Lung (tissue), 12 donors: Measurements from ENCODE around the gene S1PR3. TPM values are rescaled to one million over a fixed set of nuclear protein-coding genes. Genes with fewer than 3 reads are reported as not detected.

Experiments used
- ATAC-seq: fragments of 200-7000 bp; cut with Tn5 transposase; one replicate; pipeline ENCODE4 v1.9.1; 2020; ENCODE audit warnings: moderate number of reproducible peaks; ENCODE audit not compliant: insufficient read depth, low FRiP score
- DNase-seq, 3 donors: peaks; one replicate each; pipeline ENCODE4 v3.0.0-alpha.2; 2013 to 2017
- H3K27ac ChIP-seq, 2 donors: one replicate each; pipeline ENCODE4 v1.5.1; 2013; ENCODE audit warnings: mild to moderate bottlenecking in 2 of 2, moderate library complexity in 2 of 2, control low read depth in 1 of 2, inconsistent platforms in 1 of 2, low read depth in 1 of 2, low read length in 1 of 2
- H3K27me3 ChIP-seq, 3 donors: one replicate each; pipeline ENCODE4 v1.5.1; 2013; ENCODE audit warnings: low read length in 2 of 3; ENCODE audit not compliant: control insufficient read depth in 3 of 3, insufficient read depth in 3 of 3
- H3K36me3 ChIP-seq, 4 donors: one replicate each; pipeline ENCODE4 v1.5.1; 2013; ENCODE audit warnings: low read length in 4 of 4, mild to moderate bottlenecking in 1 of 4, moderate library complexity in 1 of 4; ENCODE audit not compliant: control insufficient read depth in 4 of 4, insufficient read depth in 4 of 4
- H3K4me1 ChIP-seq, 5 donors: one replicate each; pipeline ENCODE4 v1.5.1; 2013; ENCODE audit warnings: low read length in 5 of 5, mild to moderate bottlenecking in 2 of 5, moderate library complexity in 1 of 5; ENCODE audit not compliant: control insufficient read depth in 5 of 5, insufficient read depth in 5 of 5
- H3K4me3 ChIP-seq: one replicate; pipeline ENCODE4 v1.5.1; 2013; ENCODE audit warnings: mild to moderate bottlenecking, control low read depth, moderate library complexity
- H3K9ac ChIP-seq, 2 donors: one replicate each; pipeline ENCODE4 v1.5.1; 2013; ENCODE audit warnings: low read length in 2 of 2, control low read depth in 1 of 2; ENCODE audit not compliant: insufficient read depth in 1 of 2
- H3K9me3 ChIP-seq, 4 donors: one replicate each; pipeline ENCODE4 v1.5.1; 2013; ENCODE audit warnings: low read length in 3 of 4, mild to moderate bottlenecking in 1 of 4, moderate library complexity in 1 of 4; ENCODE audit not compliant: control insufficient read depth in 4 of 4, insufficient read depth in 3 of 4
- WGBS, 2 donors: extraction: QIAGEN DNeasy Blood & Tissue Kit; methylation state at CpG; one replicate each; pipeline ENCODE4 v1.1.7; 2013; 5-methylcytosine and 5-hydroxymethylcytosine counted together
- polyA plus RNA-seq, 2 donors: library from polyadenylated mRNA; stranded (reverse); fragments of 200-250 nt; gene quantifications; one replicate each; pipeline ENCODE4 v1.2.1, GENCODE V29; 2013
- total RNA-seq, 2 donors: library from RNA; depleted of rRNA in 1 of 2; stranded (reverse); fragments of >200 nt in 1 of 2; gene quantifications; one replicate each; pipeline ENCODE4 v1.2.1, GENCODE V29; 2014 to 2021
- TF ChIP-seq, protein P1 (sequence below): IDR thresholded peaks from 2 replicates; pipeline ENCODE4 v1.5.1; 2012; ENCODE audit warnings: mild to moderate bottlenecking; ENCODE audit errors: control extremely low read depth, extremely low read depth
- donor health status: control.
- donor health status: control.
- donor health status: Bipolar disorder and iron deficiency.
- donor health status: healthy.
- donor health status: DM: yes; HTN: yes; CAD: no.

Gene S1PR3
- total and polyA plus RNA-seq, 4 donors = 2.8 to 38.7 (median 14.3) TPM

DNA sequence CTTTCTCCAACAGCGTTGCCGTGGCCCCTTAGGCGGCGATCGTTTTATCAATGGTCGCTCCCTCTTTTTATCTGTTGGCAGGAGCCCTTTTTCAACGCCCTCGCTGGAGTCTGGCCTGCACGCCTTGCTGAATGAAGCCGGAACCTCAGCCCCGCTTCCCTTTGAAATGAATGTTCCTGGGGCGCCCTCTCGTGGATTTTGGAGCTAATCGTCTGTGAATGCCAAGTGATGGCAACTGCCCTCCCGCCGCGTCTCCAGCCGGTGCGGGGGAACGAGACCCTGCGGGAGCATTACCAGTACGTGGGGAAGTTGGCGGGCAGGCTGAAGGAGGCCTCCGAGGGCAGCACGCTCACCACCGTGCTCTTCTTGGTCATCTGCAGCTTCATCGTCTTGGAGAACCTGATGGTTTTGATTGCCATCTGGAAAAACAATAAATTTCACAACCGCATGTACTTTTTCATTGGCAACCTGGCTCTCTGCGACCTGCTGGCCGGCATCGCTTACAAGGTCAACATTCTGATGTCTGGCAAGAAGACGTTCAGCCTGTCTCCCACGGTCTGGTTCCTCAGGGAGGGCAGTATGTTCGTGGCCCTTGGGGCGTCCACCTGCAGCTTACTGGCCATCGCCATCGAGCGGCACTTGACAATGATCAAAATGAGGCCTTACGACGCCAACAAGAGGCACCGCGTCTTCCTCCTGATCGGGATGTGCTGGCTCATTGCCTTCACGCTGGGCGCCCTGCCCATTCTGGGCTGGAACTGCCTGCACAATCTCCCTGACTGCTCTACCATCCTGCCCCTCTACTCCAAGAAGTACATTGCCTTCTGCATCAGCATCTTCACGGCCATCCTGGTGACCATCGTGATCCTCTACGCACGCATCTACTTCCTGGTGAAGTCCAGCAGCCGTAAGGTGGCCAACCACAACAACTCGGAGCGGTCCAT, 10.0 kb downstream of the S1PR3 start:
- Histone ChIP-seq H3K36me3 (peaks cover 0 to 68% (median 31%) of the 10 kb centered on the region in 4 donors), H3K9ac (no peak overlapping the region), H3K27ac (no peak overlapping the region), H3K4me1 (peaks cover 2 to 62% (median 23%) of the 10 kb centered on the region in 5 donors), H3K9me3 (no peaks in the 10 kb centered on the region), H3K4me3 (no peak overlapping the region), H3K27me3 (no peaks in the 10 kb centered on the region)
- DNase-seq (peak; percentile 93 to 97 (median 95)), ATAC-seq (peak; percentile 70)
- 33 to 36% methylated on average over 52 of the region's 52 CpGs for WGBS, 2 donors
- TF ChIP-seq, protein P1, sequence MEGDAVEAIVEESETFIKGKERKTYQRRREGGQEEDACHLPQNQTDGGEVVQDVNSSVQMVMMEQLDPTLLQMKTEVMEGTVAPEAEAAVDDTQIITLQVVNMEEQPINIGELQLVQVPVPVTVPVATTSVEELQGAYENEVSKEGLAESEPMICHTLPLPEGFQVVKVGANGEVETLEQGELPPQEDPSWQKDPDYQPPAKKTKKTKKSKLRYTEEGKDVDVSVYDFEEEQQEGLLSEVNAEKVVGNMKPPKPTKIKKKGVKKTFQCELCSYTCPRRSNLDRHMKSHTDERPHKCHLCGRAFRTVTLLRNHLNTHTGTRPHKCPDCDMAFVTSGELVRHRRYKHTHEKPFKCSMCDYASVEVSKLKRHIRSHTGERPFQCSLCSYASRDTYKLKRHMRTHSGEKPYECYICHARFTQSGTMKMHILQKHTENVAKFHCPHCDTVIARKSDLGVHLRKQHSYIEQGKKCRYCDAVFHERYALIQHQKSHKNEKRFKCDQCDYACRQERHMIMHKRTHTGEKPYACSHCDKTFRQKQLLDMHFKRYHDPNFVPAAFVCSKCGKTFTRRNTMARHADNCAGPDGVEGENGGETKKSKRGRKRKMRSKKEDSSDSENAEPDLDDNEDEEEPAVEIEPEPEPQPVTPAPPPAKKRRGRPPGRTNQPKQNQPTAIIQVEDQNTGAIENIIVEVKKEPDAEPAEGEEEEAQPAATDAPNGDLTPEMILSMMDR = peak; percentile 69

DNA sequence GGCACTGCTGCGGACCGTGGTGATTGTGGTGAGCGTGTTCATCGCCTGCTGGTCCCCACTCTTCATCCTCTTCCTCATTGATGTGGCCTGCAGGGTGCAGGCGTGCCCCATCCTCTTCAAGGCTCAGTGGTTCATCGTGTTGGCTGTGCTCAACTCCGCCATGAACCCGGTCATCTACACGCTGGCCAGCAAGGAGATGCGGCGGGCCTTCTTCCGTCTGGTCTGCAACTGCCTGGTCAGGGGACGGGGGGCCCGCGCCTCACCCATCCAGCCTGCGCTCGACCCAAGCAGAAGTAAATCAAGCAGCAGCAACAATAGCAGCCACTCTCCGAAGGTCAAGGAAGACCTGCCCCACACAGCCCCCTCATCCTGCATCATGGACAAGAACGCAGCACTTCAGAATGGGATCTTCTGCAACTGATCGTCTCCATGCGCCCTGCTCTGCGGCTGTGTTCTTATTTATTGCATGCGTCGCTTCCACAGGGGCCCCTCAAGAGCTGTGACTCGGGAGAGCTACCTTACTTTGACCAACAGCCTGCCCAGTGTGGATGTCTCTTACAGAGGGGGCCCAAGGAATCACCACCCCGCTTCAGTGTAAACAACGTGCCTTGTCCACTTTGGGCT, 10.8 kb downstream of the S1PR3 start:
- Histone ChIP-seq H3K27me3 (no peaks in the 10 kb centered on the region), H3K9me3 (no peaks in the 10 kb centered on the region), H3K27ac (no peak overlapping the region), H3K4me1 (peaks cover 2 to 62% (median 17%) of the 10 kb centered on the region in 5 donors), H3K9ac (no peak overlapping the region), H3K36me3 (peaks cover 0 to 70% (median 30%) of the 10 kb centered on the region in 4 donors), H3K4me3 (no peak overlapping the region)
- TF ChIP-seq, protein P1 = no peak
- WGBS, 2 donors = 93 to 96% methylated on average over 27 of the region's 27 CpGs
- DNase-seq (peak in 1 of 3 donors; percentile 6), ATAC-seq (no peak)

DNA sequence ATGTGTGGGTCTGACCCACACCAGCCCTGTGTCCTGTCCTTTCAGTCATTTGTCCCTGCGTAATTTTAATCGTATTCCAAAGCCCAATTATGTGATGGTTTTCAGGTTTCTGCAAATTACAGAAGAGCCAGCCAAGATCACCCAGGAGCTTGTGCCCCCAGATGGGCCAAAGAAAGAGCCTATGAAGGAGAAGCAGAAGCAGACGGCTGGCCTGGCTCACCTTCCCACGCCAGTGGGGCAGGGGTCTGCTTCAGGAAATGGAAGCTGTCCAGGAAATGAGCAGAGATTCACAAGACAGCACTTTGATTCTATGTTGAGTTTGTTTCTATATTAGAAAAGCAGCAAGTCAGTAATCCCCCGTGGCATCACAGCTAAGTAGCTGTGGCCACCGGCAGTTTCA, 11.7 kb downstream of the S1PR3 start:
- no peak for DNase-seq
- H3K27ac ChIP-seq = no peak overlapping the region
- 73 to 77% methylated on average over 6 of the region's 6 CpGs for WGBS, 2 donors

More for the DNA sequence above, 11.7 kb downstream of the S1PR3 start:
- no peak overlapping the region for H3K4me3 ChIP-seq
- H3K36me3 ChIP-seq = peaks cover 0 to 66% (median 30%) of the 10 kb centered on the region in 4 donors
- ATAC-seq = no peak
- no peaks in the 10 kb centered on the region for H3K27me3 ChIP-seq
- H3K9me3 ChIP-seq = no peaks in the 10 kb centered on the region
- H3K9ac ChIP-seq = no peak overlapping the region
- peaks cover 2 to 53% (median 17%) of the 10 kb centered on the region in 5 donors for H3K4me1 ChIP-seq
- TF ChIP-seq, protein P1 = no peak
